Natural killer cell (primary cell): ENCODE data around the gene MMD2. TPM values are rescaled to one million over a fixed set of nuclear protein-coding genes. Genes with fewer than 3 reads are reported as not detected.

Source experiments
- ATAC-seq, 3 donors: fragments of 150-1000 bp in 2 of 3; fragments of 200-7000 bp in 1 of 3; cut with Tn5 transposase; 1 replicate in 1 of 3; 2 replicates in 2 of 3; pipeline ENCODE4 v1.10.0; 2021; ENCODE audit warnings: mild to moderate bottlenecking in 2 of 3, moderate library complexity in 2 of 3
- DNase-seq, 2 donors: peaks; one replicate each; pipeline versions ENCODE4 v3.0.0 to v3.0.0-alpha.2; 2013 to 2021; ENCODE audit warnings: mixed read lengths in 1 of 2
- H3K27ac ChIP-seq: one replicate; pipeline ENCODE4 v1.5.1; 2013; ENCODE audit warnings: mild to moderate bottlenecking, low read length
- H3K27me3 ChIP-seq: one replicate; pipeline ENCODE4 v1.6.1; 2013; ENCODE audit warnings: low read length; ENCODE audit not compliant: control insufficient read depth, insufficient read depth
- H3K36me3 ChIP-seq: one replicate; pipeline ENCODE4 v1.6.1; 2013; ENCODE audit warnings: low read length; ENCODE audit not compliant: control insufficient read depth, insufficient read depth
- H3K4me1 ChIP-seq: one replicate; pipeline ENCODE4 v1.6.1; 2013; ENCODE audit warnings: low read length; ENCODE audit not compliant: control insufficient read depth, insufficient read depth
- H3K4me3 ChIP-seq: one replicate; pipeline ENCODE4 v1.5.1; 2013; ENCODE audit warnings: low read length
- H3K9me3 ChIP-seq: one replicate; pipeline ENCODE4 v1.6.1; 2013; ENCODE audit warnings: low read length; ENCODE audit not compliant: control insufficient read depth, insufficient read depth
- H3K27ac Mint-ChIP-seq, 2 donors: one replicate each; pipeline ENCODE4 v1.8.0; 2022; ENCODE audit warnings: mild to moderate bottlenecking in 2 of 2, mixed read lengths in 2 of 2, moderate library complexity in 1 of 2
- H3K27me3 Mint-ChIP-seq, 2 donors: one replicate each; pipeline ENCODE4 v1.8.0; 2022; ENCODE audit warnings: low read depth in 2 of 2, mixed read lengths in 2 of 2
- H3K36me3 Mint-ChIP-seq: one replicate; pipeline ENCODE4 v1.8.0; 2022; ENCODE audit warnings: mixed read lengths
- H3K4me1 Mint-ChIP-seq, 2 donors: one replicate each; pipeline ENCODE4 v1.8.0; 2022; ENCODE audit warnings: mixed read lengths in 2 of 2
- H3K4me3 Mint-ChIP-seq: one replicate; pipeline ENCODE4 v1.8.0; 2022; ENCODE audit warnings: mild to moderate bottlenecking, moderate library complexity, mixed read lengths
- H3K9me3 Mint-ChIP-seq, 2 donors: one replicate each; pipeline ENCODE4 v1.8.0; 2022; ENCODE audit warnings: mixed read lengths in 2 of 2
- WGBS: methylation state at CpG from one replicate; pipeline ENCODE4 v1.1.7; 2013; ENCODE audit warnings: missing lambda C conversion rate; ENCODE audit not compliant: insufficient coverage; 5-methylcytosine and 5-hydroxymethylcytosine counted together
- intact Hi-C: fragments of 100-400 bp; cut with micrococcal nuclease; formaldehyde crosslinking; loops from one replicate; pipeline ENCODE4 v1.14.2; 2022
- total RNA-seq, 4 donors: library from RNA; stranded (reverse); fragments of 120-200 nt in 1 of 4; gene quantifications; one replicate each; pipeline versions ENCODE4 v1.2.3 to v1.2.4, GENCODE V29; 2013 to 2022
- TF ChIP-seq, protein P1 (sequence below): fragments of 200-600 bp; IDR thresholded peaks from one replicate; pipeline ENCODE4 v1.8.0; 2022; ENCODE audit warnings: antibody characterized with exemption

MMD2 gene
- total RNA-seq, 3 donors from 2014 or later (not counting 1 experiment from before 2014, with no cell fraction given), result not detected

DNA sequence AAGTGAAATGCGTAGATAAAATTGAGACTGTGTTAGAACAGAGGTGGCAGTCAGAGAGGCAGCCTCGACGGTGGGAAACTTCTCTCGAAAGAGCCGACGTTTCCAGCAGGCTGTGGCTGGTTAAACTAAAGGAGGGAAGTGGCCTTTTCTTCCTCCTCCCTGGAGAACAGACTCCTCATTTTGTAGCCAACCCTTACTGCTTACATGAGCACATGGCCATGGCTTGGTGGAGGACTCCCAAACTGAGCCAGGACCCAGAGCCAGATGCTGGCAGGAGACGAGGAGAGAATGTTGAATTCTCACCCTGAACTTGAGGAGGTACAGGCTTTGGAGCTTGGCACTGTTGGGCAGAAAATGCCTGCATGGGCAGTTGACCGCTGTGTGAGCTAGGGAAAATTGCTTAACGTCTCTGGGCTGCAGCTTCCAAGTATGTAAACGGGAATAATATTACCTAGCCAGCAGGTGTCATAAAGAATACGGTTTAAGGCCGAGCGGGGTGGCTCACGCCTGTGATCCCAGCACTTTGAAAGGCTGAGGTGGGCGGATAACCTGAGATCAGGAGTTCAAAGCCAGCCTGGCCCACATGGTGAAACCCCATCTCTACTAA is 24.5 kb downstream of the MMD2 start:
- ATAC-seq, result no peak
- intact Hi-C loops, result no loop called here
- Histone ChIP-seq H3K4me3 (no peak overlapping the region), H3K27ac (no peak overlapping the region), H3K27me3 (no peaks in the 10 kb centered on the region), H3K4me1 (no peaks in the 10 kb centered on the region), H3K9me3 (no peaks in the 10 kb centered on the region), H3K36me3 (no peaks in the 10 kb centered on the region)
- Mint-ChIP-seq H3K27ac (no peak overlapping the region), H3K27me3 (no peaks in the 10 kb centered on the region), H3K4me3 (no peak overlapping the region), H3K9me3 (no peaks in the 10 kb centered on the region), H3K36me3 (no peaks in the 10 kb centered on the region), H3K4me1 (no peaks in the 10 kb centered on the region)
- TF ChIP-seq, protein P1, sequence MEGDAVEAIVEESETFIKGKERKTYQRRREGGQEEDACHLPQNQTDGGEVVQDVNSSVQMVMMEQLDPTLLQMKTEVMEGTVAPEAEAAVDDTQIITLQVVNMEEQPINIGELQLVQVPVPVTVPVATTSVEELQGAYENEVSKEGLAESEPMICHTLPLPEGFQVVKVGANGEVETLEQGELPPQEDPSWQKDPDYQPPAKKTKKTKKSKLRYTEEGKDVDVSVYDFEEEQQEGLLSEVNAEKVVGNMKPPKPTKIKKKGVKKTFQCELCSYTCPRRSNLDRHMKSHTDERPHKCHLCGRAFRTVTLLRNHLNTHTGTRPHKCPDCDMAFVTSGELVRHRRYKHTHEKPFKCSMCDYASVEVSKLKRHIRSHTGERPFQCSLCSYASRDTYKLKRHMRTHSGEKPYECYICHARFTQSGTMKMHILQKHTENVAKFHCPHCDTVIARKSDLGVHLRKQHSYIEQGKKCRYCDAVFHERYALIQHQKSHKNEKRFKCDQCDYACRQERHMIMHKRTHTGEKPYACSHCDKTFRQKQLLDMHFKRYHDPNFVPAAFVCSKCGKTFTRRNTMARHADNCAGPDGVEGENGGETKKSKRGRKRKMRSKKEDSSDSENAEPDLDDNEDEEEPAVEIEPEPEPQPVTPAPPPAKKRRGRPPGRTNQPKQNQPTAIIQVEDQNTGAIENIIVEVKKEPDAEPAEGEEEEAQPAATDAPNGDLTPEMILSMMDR, result no peak
- 90% methylated on average over 15 of the region's 15 CpGs for WGBS
- no peak for DNase-seq

DNA sequence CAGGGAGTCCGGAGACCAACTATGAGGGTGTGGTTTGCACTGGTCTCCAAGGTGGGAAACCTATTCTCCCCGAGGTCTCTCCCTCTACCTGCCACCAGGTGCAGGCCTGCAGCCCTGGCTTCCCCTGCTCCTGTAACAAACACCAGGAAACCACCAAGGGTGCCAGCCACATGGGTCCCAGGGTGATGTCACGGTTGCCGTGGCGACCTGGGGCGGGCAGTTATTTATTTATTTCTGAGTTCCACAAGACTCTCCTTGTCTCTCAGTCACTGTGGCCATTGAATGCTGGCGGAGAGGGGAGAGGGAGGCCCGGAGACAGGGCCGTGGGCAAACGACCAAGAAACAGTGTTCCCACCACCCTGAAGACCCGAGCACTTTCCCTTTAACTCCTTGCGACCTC is 27.0 kb downstream of the MMD2 start:
- H3K9me3 Mint-ChIP-seq, result no peaks in the 10 kb centered on the region
- H3K4me3 Mint-ChIP-seq, result no peak overlapping the region
- H3K4me1 Mint-ChIP-seq, result no peaks in the 10 kb centered on the region
- TF ChIP-seq, protein P1, result no peak
- H3K27ac Mint-ChIP-seq, result no peak overlapping the region
- Histone ChIP-seq H3K4me1 (no peaks in the 10 kb centered on the region), H3K27me3 (no peaks in the 10 kb centered on the region), H3K9me3 (no peaks in the 10 kb centered on the region), H3K27ac (no peak overlapping the region), H3K4me3 (no peak overlapping the region), H3K36me3 (no peaks in the 10 kb centered on the region)
- no peaks in the 10 kb centered on the region for H3K36me3 Mint-ChIP-seq
- DNase-seq, result no peak
- intact Hi-C loops, result no loop called here
- ATAC-seq, result no peak
- WGBS, result 63% methylated on average over 8 of the region's 12 CpGs
- no peaks in the 10 kb centered on the region for H3K27me3 Mint-ChIP-seq

DNA sequence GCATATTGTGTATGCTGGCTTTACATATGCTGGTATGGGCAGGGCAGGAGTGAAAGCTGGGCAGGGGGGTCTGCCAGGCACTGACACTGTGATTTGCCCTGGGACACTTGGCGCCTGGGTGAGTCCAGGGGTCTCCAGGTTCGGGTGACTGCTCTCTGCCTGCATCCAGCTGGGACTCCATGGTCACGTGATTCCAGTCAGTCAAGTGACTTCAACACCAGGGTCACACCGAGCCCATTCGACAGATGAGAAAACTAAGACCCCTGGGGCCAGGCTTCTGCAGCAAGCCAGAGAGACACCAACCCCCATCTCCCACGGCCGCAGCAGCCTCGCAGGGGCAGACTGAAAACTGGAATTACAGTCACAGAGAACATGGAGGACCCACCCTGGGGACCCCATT is 30.0 kb downstream of the MMD2 start:
- no peak overlapping the region for H3K27ac Mint-ChIP-seq
- no peak for ATAC-seq
- no peaks in the 10 kb centered on the region for H3K27me3 Mint-ChIP-seq
- Histone ChIP-seq H3K27ac (no peak overlapping the region), H3K4me1 (no peaks in the 10 kb centered on the region), H3K27me3 (no peaks in the 10 kb centered on the region), H3K4me3 (no peak overlapping the region), H3K36me3 (no peaks in the 10 kb centered on the region), H3K9me3 (no peaks in the 10 kb centered on the region)
- WGBS, result 83% methylated on average over 8 of the region's 8 CpGs
- H3K36me3 Mint-ChIP-seq, result no peaks in the 10 kb centered on the region
- intact Hi-C loops, result no loop called here
- no peaks in the 10 kb centered on the region for H3K9me3 Mint-ChIP-seq
- TF ChIP-seq, protein P1, result no peak
- DNase-seq, result no peak
- no peak overlapping the region for H3K4me3 Mint-ChIP-seq
- no peaks in the 10 kb centered on the region for H3K4me1 Mint-ChIP-seq

DNA sequence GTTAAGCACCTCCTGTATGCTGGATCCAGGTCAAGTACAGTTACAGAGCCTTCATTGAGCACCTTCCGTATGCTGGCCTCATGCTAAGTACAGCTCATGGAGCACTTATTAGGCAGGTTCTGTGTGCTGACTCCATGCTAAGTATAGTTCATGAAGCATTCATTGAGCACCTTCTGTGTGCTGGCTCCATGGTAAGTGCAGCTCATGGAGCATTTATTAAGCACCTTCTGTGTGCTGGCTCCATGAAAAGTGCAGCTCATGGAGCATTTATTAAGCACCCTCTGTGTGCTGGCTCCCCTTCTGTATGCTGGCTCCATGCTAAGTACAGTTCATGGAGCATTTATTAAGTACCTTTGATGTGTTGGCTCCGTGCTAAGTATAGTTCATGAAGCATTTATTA is 30.5 kb downstream of the MMD2 start:
- DNase-seq, result no peak
- H3K27ac Mint-ChIP-seq, result no peak overlapping the region

More for the DNA sequence above, 30.5 kb downstream of the MMD2 start:
- TF ChIP-seq, protein P1, result no peak
- Histone ChIP-seq H3K27me3 (no peaks in the 10 kb centered on the region), H3K4me1 (no peaks in the 10 kb centered on the region), H3K9me3 (no peaks in the 10 kb centered on the region), H3K4me3 (no peak overlapping the region), H3K36me3 (no peaks in the 10 kb centered on the region), H3K27ac (no peak overlapping the region)
- WGBS, result 87% methylated on average over 2 of the region's 2 CpGs
- Mint-ChIP-seq H3K27me3 (no peaks in the 10 kb centered on the region), H3K9me3 (no peaks in the 10 kb centered on the region), H3K4me3 (no peak overlapping the region), H3K36me3 (no peaks in the 10 kb centered on the region), H3K4me1 (no peaks in the 10 kb centered on the region)
- intact Hi-C loops, result no loop called here
- no peak for ATAC-seq
